ENCODE measurements around the gene CBARP.

The CBARP gene

DNA sequence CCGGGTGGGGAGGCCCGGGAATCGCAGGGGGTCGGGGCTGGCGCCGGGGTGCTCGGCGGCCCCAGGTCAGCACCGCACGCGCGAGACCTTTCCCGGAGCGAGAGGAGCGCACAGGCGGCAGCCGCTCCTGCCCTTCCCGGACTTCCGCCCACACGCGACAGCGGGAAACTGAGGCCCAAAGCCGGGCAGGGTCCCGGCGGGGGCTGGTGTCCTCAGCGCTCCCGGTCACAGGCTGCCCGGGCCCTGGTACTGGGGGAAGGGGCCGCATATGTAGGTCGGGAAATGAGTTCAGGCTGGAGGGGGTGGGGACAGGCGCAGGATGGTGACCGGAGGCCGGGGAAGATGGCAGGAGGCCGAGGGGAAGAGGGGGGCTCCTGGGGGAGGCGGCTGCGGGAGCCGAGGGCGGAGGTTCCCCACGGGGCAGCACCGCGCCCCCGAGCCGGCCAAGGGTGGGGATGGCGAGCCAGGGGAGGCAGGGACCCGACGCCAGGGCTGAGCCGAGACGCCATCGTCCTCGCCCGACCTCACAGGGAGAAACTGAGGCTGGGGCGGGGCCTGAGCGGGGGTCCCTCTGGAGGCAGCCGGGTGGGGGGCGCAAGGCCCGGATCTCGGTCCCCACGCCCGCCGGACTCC lies 662 bp downstream of the CBARP start:
- no peak for TF ChIP-seq GATA2 (IDR thresholded peaks at IDR 0.05; ENCODE audit: low read depth, low read length)
- TF ChIP-seq GATA3 (IDR thresholded peaks at IDR 0.05; ENCODE audit: low read depth, low read length): no peak

DNA sequence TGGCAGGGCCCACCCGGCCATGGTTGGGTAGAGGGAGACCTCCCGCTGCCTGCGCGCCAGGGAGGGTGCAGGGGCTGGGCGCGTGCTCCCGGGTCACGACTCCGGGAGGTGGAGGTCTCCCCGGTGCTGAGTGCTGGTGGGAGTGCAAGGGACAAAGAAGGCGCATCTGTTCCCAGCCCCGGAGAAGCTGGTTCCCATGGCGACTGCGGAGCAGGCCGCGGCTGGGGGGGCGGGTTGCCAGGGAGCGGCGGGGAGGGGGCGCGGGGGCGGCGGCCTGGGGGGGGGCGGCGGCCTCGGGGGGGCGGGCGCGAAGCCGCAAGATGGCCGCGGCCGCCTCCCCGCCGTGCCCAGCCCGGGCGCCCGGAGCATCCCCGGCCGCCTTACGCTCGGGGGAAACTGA lies 1.2 kb downstream of the CBARP start:
- TF ChIP-seq GATA2 (IDR thresholded peaks at IDR 0.05; ENCODE audit: low read depth, low read length) (no peak), GATA3 (IDR thresholded peaks at IDR 0.05; ENCODE audit: low read depth, low read length) (no peak)

DNA sequence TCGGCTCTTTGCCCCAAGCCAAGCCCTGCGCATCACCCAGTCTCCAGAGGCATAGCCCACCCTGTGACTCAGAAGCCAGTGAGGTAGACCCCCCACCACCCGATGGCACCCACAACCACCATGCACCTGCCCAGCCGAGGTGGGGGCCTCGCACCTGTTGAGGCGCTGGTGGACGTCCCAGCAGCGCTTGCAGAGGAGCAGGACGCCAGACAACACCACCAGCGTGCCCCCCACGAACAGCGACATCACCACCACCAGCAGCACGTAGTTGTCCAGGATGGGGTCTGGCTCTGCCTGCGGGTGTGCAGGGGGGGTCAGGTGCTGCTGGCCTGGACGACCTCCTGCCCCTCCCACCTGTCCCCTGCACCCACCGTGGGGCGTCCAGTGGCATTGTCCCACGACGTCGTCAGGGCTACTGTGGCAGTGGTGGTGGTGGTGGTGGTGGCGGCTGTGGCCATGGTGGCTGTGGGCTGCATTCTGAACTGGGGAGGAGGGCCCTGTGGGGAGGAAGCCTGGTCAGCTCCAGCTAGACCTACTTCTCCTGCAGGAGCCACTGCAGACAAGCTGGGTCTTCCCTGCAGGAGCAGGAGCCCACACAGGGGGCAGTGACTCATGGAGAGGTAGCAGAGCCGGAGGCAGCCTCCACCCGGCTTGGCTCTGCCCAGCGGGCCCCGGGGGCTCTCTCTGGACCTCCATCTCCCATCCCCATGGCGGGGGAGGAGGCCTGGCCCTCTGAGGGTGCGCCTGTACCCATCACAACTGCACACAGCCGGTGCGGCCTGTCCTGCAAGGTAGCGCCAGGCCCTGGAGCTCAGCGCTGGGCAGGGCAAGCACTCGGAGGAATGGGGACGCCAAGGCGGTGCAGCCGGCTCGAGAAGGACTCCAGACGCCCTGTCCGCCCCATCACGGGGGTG lies 1.9 kb downstream of the CBARP start:
- TF ChIP-seq GATA2 (IDR thresholded peaks at IDR 0.05; ENCODE audit: low read depth, low read length): no peak
- no peak for TF ChIP-seq GATA3 (IDR thresholded peaks at IDR 0.05; ENCODE audit: low read depth, low read length)

DNA sequence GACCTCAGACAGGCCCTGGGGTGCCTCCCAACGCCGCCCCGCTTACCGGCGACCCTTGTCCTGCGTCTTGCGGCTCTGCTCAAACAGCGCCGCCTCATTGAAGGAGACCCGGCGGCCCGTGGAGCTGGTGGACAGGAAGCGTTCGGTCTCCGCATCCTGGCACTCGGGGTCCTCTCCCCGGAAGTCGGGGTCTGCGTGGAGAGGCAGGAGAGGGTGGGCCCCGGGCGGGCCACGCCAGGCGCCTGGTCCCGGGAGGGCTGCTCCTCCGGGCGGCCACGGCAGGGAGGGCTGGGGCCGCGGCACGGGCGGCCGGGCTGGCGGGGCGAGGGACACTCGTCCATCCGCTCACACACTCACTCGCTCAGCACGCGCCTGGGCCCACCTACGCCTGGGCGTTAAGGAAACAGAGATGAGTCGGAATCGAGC lies 2.8 kb downstream of the CBARP start:
- no peak for TF ChIP-seq GATA3 (IDR thresholded peaks at IDR 0.05; ENCODE audit: low read depth, low read length)
- TF ChIP-seq GATA2 (IDR thresholded peaks at IDR 0.05; ENCODE audit: low read depth, low read length): no peak

DNA sequence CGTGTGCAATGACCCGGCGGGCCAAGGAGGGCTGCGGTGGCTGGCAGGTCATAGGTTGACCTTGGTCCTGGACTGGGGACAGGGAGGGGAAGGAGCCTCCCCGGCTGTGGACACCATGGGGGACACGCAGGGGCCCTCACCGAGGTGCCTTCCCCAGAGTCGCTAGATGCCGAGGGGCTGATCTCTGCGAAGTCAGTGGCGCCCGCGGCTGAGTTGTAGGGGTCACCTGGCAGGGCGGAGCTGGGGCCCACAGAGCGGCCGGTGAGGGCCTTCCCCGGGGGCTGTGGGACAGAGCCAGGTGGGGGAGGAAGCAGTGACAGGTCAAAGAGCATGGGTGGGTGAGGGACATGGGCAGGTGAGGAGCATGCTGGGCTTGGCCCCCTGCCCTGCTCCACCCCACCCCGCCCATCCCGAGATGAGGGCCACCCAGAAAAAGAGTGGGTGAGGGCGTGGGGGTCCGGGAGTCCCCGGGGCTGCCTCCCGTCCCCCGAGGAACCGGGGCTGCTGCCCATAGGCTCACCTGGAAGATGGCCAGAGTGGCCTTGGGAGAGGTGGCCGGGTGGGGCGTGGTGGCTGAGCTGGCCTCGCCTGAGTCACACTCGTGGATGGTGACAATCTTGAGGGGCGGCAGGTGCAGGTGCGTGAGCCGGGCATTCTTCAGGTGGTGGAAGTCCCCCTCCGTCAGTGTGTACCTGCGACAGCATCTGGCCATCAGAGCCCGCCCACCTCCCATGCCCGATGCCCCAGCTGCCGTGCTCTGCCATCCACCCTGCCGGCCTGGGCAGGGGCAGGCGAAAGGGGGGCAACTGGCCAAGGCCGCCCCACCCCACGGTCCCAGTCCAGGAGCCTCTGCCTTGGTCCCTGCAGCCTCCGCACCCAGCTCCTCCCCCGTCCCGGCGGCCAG lies 3.5 kb downstream of the CBARP start:
- TF ChIP-seq GATA3 (IDR thresholded peaks at IDR 0.05; ENCODE audit: low read depth, low read length): no peak
- no peak for TF ChIP-seq GATA2 (IDR thresholded peaks at IDR 0.05; ENCODE audit: low read depth, low read length)

DNA sequence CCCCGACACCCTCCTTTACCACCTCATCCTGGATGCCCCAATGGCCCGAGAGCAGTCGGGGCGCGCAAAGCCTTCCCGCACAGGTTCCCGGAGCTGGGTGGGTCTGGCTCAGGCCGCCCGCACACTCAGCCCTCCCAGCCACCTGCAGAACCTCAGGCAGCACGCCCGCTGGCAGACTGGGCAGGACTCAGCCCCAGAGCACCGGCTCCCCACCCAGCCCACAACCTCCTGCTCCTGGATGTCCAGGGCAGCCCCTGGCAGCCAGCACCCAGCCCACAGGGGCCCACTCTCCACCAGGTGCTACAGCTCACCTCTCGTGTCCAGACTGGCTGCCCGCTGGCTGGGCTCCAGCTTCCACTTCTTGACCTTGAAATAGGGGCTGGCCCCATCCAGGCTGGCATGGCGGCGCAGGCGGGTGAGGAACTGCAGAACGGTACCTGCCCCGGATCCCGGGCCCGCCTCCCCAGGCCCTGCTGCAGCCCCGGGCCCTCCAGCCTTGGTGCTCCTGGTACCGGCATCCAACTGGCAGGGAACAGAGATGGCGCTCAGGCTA lies 4.6 kb downstream of the CBARP start:
- no peak for TF ChIP-seq GATA2 (IDR thresholded peaks at IDR 0.05; ENCODE audit: low read depth, low read length)
- no peak for TF ChIP-seq GATA3 (IDR thresholded peaks at IDR 0.05; ENCODE audit: low read depth, low read length)

DNA sequence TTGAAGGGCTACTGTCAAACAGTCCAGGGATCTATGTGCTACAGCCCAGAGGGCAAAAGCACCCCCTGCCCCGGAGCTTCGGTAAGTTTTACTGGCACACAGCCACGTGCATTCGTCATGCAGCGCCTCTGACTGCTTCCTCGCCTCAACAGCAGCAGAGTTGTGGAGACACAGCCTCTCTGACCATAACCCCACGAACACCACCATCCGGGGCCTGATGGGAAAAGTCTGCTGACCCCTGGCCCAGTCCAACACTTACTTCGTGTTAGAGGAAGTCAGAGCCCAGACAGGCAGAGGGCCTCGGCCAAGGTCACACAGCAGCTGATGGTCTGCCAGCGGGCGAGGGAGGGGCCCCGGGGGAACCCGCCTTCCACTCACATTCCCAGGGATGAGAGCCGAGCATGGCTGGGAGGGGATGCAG lies 5.1 kb downstream of the CBARP start:
- TF ChIP-seq GATA3 (IDR thresholded peaks at IDR 0.05; ENCODE audit: low read depth, low read length): no peak
- no peak for TF ChIP-seq GATA2 (IDR thresholded peaks at IDR 0.05; ENCODE audit: low read depth, low read length)

DNA sequence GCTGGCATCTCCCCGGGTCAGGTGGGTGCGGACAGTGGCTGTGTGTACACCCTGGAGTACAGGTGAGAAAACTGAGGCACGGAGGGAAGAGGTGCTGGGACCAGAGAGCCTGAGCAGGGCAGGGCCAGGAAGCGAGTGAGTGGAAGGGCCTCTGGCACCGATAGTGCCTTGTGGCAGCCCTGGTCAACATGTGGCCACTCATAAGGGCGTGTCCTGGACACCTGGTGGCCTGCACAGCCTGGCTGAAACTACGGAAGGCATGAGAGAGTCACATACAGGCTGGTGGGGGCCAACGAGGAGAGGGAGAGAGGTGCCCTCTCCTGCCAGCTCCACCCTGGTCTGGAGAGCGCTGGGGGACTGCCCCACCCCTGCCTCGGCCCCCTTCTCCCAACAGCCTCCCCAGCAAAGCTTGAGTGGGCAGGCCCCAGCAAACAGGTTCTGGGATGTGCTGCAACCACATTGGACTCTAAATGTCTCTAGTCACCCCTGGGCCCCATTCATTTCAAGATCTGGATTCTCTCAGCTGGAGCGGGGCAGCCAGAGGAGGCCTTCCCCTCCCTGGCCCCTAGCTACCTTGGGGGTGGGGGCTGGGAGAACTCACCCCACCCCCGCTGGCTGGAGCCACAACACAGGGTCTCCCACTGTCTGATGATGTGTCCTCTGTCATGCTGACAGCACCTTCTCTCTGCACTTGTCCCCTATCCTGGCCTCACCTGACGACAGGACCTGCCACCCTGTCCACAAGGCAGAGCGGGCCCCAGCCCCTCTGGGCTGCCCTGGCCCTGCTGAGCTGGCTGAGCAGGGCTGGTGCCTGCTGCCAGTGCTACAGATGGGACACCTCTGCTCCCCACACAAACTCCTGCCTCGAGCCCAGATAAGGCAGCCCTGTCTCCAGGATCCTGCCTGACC lies 5.8 kb downstream of the CBARP start:
- no peak for TF ChIP-seq GATA3 (IDR thresholded peaks at IDR 0.05; ENCODE audit: low read depth, low read length)
- no peak for TF ChIP-seq GATA2 (IDR thresholded peaks at IDR 0.05; ENCODE audit: low read depth, low read length)

DNA sequence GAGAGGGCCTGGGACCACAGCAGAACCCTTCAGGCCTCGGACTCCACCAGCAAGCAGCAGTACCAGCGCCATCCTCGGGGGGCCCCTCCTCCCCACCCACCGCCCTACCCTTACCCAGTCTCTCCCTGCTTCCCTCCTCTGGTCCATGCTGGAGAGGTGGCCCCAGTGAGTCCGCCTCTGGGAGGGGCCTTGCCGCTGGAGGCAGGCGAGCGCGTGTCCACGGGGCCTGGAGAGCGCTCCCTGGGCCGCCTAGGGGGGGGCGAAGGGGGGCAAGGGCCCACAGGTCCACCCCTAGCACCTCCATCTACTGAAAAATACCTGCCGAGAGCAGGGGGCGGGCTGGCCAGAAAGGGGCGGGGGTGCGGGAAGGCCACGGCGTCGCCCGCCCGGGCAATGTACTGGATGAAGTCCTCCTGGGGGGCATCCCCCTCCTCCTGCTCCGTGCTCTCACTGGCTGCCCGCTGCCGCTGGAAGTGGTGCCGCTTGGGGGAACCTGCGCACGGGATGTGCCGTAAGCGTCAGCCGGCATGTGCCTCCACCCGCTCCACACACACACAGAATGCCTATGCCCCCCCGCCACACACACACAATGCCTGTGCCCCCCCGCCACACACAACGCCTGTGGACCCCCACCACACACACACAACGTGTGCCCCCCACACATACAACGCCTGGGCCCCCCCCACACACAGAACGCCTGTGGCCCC lies 6.9 kb downstream of the CBARP start:
- TF ChIP-seq GATA2 (IDR thresholded peaks at IDR 0.05; ENCODE audit: low read depth, low read length) (no peak), GATA3 (IDR thresholded peaks at IDR 0.05; ENCODE audit: low read depth, low read length) (no peak)

DNA sequence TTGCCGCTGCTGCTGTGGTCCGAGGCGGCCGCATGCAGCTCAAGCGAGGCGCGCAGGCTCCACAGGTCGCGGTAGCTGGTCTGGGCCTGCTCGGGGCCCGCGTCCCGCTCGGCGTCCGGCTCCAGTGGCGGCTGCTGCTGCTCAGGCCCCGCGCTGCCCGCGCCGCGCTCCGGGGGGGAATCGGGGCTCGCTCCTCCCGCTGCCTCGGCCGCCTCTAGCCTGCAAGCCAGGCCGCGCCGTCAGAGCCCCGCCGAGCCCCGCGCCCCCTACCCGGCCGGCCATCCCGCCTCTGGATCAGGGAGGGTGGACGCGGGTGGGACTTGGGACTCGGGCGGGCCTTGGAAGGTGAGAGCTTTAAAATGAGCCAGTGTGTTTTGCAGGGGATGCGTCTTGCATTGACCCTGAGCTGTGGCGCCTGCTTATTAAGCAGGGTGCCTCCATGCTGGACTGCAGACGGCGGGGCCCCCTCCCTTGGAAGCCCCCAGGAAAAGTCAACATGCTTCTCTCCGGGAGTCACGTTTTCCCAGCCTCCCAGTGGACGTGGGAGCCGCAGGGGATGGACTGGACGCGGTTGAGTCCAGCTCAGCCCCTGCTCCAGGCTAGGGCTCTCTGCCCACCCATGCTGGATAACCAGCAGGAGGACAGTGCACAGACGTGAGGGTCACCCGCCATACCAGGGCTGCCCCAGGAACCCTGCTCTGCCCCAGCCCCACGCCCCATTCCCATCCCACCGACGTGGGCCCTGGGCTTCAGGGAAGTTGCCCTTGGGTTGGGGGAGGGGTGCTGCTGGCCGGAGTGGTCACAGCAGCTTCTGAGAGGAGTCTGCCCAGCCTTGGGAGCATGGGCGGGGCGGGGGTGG lies 7.7 kb downstream of the CBARP start:
- TF ChIP-seq GATA2 (IDR thresholded peaks at IDR 0.05; ENCODE audit: low read depth, low read length) (no peak), GATA3 (IDR thresholded peaks at IDR 0.05; ENCODE audit: low read depth, low read length) (no peak)

All from SH-SY5Y (cell line).